KMS-11 (cell line): Measurements from ENCODE around the gene SS18.

ENCODE experiments used
- H2AFZ ChIP-seq: fragments of 200-600 bp; sonication (generic); 2 replicates; pipeline ENCODE4 v1.6.1; 2016; ENCODE audit warnings: antibody characterized with exemption, mixed run types, low read depth
- H3K27ac ChIP-seq: fragments of 200-600 bp; sonication (generic); 2 replicates; pipeline ENCODE4 v1.6.1; 2016; ENCODE audit warnings: mild to moderate bottlenecking, mixed run types
- H3K27me3 ChIP-seq: fragments of 200-600 bp; sonication (generic); 2 replicates; pipeline ENCODE4 v1.6.1; 2017; ENCODE audit warnings: mild to moderate bottlenecking, low read depth, mixed run types, moderate library complexity; ENCODE audit not compliant: insufficient read depth
- H3K36me3 ChIP-seq: fragments of 200-600 bp; sonication (generic); 2 replicates; pipeline ENCODE4 v1.6.1; 2017; ENCODE audit warnings: mild to moderate bottlenecking, mixed run types; ENCODE audit not compliant: insufficient read depth
- H3K4me1 ChIP-seq: fragments of 200-600 bp; sonication (generic); 2 replicates; pipeline ENCODE4 v1.6.1; 2016; ENCODE audit warnings: mild to moderate bottlenecking, low read depth, mixed run types; ENCODE audit not compliant: poor library complexity, severe bottlenecking
- H3K4me2 ChIP-seq: fragments of 200-600 bp; sonication (generic); 2 replicates; pipeline ENCODE4 v1.7.0; 2016; ENCODE audit warnings: mild to moderate bottlenecking, mixed run types
- H3K4me3 ChIP-seq: fragments of 200-600 bp; sonication (generic); IDR thresholded peaks from 2 replicates; pipeline ENCODE4 v1.6.1; 2017; ENCODE audit warnings: low read depth, low read length, mixed read lengths; ENCODE audit not compliant: insufficient read depth
- H3K79me2 ChIP-seq: fragments of 200-600 bp; sonication (generic); 2 replicates; pipeline ENCODE4 v1.6.1; 2016; ENCODE audit warnings: low read depth, mixed run types; ENCODE audit not compliant: insufficient read depth
- H3K9ac ChIP-seq: fragments of 200-600 bp; sonication (generic); 2 replicates; pipeline ENCODE4 v1.6.1; 2016; ENCODE audit warnings: mild to moderate bottlenecking, mixed run types
- H4K20me1 ChIP-seq: fragments of 200-600 bp; sonication (generic); 2 replicates; pipeline ENCODE4 v1.6.1; 2016; ENCODE audit warnings: mild to moderate bottlenecking, mixed run types; ENCODE audit not compliant: insufficient read depth
- TF ChIP-seq, protein P1 (sequence below): fragments of 200-600 bp; sonication (generic); conservative IDR thresholded peaks from 2 replicates; pipeline ENCODE4 v1.6.1; 2017; ENCODE audit warnings: low read depth, mild to moderate bottlenecking, antibody characterized with exemption, low read length, moderate library complexity, mixed read lengths

The SS18 gene

DNA sequence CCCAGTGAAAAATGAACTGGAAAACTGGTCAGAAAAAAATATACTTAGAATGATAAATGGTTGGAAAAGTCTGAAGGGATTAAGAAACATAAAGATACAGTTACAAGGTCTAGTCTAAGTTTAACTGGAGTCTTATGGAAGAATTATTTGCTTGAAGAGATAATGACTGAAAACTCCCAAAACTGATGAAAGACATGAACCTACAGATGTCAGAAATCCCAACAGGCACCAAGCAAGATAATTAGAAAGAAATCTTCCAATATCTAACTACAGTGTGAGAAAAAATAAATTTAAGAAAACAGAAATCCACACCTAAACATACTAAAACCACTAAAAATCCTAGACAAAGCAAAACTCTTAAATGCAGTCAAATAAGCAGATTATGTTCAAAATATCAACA lies 19.4 kb downstream of the SS18 start:
- Histone ChIP-seq H2AFZ (no peak overlapping the region), H3K9ac (no peak overlapping the region), H3K27me3 (no peaks in the 10 kb centered on the region), H3K79me2 (peaks cover 16% of the 10 kb centered on the region; the same call in 1 of the 2 replicates), H3K4me1 (peaks cover 17% of the 10 kb centered on the region), H3K27ac (no peak overlapping the region), H3K4me2 (no peak overlapping the region), H4K20me1 (no peaks in the 10 kb centered on the region), H3K4me3 (no peak overlapping the region), H3K36me3 (peaks cover 10% of the 10 kb centered on the region; the same call in 1 of the 2 replicates)
- TF ChIP-seq, protein P1, sequence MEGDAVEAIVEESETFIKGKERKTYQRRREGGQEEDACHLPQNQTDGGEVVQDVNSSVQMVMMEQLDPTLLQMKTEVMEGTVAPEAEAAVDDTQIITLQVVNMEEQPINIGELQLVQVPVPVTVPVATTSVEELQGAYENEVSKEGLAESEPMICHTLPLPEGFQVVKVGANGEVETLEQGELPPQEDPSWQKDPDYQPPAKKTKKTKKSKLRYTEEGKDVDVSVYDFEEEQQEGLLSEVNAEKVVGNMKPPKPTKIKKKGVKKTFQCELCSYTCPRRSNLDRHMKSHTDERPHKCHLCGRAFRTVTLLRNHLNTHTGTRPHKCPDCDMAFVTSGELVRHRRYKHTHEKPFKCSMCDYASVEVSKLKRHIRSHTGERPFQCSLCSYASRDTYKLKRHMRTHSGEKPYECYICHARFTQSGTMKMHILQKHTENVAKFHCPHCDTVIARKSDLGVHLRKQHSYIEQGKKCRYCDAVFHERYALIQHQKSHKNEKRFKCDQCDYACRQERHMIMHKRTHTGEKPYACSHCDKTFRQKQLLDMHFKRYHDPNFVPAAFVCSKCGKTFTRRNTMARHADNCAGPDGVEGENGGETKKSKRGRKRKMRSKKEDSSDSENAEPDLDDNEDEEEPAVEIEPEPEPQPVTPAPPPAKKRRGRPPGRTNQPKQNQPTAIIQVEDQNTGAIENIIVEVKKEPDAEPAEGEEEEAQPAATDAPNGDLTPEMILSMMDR: no peak

GRCh38 chr18:26059357-26059756 lies 31.1 kb downstream of the SS18 start:
- peaks cover 7% of the 10 kb centered on the region for H3K4me1 ChIP-seq
- no peak overlapping the region for H3K27ac ChIP-seq
- no peaks in the 10 kb centered on the region for H4K20me1 ChIP-seq
- H2AFZ ChIP-seq: no peak overlapping the region
- no peak overlapping the region for H3K9ac ChIP-seq
- H3K79me2 ChIP-seq: peaks cover 7% of the 10 kb centered on the region; the same call in 1 of the 2 replicates
- no peak overlapping the region for H3K4me2 ChIP-seq
- no peaks in the 10 kb centered on the region; the same call in 1 of the 2 replicates for H3K36me3 ChIP-seq
- TF ChIP-seq, protein P1: no peak
- H3K27me3 ChIP-seq: no peaks in the 10 kb centered on the region
- H3K4me3 ChIP-seq: no peak overlapping the region

GRCh38 chr18:26057344-26057773 lies 33.1 kb downstream of the SS18 start:
- no peak overlapping the region for H3K4me2 ChIP-seq
- peaks cover under 1% of the 10 kb centered on the region for H3K4me1 ChIP-seq
- no peak overlapping the region for H3K27ac ChIP-seq
- no peaks in the 10 kb centered on the region for H3K27me3 ChIP-seq
- no peak overlapping the region for H3K9ac ChIP-seq
- no peak overlapping the region for H2AFZ ChIP-seq
- no peaks in the 10 kb centered on the region; the same call in 1 of the 2 replicates for H3K36me3 ChIP-seq
- H4K20me1 ChIP-seq: no peaks in the 10 kb centered on the region
- TF ChIP-seq, protein P1: no peak
- peaks cover 1% of the 10 kb centered on the region; the same call in 1 of the 2 replicates for H3K79me2 ChIP-seq
- H3K4me3 ChIP-seq: no peak overlapping the region

DNA sequence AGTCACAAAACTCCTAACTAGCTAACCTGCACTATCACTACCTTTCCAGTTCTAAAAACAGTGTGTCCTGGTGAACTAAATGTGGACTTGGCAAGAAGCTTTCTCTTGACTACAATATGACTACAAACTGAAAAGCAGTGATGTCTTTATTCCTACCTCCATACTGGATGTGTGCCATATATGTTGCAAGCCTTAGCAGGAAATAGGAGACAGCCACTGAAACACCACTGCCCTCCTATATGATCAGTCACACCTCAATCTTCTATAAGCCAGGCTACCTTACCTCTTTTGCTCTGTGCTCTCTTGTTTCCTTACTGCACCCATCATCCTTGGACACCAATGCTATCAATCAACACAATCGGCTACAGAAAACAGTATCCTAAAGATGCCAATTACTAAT lies 34.1 kb downstream of the SS18 start:
- Histone ChIP-seq H3K36me3 (no peaks in the 10 kb centered on the region; the same call in 1 of the 2 replicates), H3K79me2 (no peaks in the 10 kb centered on the region; the same call in 1 of the 2 replicates)

More for the DNA sequence above, 34.1 kb downstream of the SS18 start:
- H3K27me3 ChIP-seq: no peaks in the 10 kb centered on the region
- no peak overlapping the region for H3K27ac ChIP-seq
- peaks cover 6% of the 10 kb centered on the region for H3K4me1 ChIP-seq
- no peak overlapping the region for H3K4me2 ChIP-seq
- TF ChIP-seq, protein P1: no peak
- H3K9ac ChIP-seq: no peak overlapping the region
- H4K20me1 ChIP-seq: no peaks in the 10 kb centered on the region
- no peak overlapping the region for H3K4me3 ChIP-seq
- H2AFZ ChIP-seq: no peak overlapping the region
